T-helper 1 cell treated with Interleukin-12 subunit alpha and Interleukin-12 subunit beta and Interleukin-4 antibody, amounts not matched to agents 30 μg/mL and 1 μg/mL, for 36 hours (primary cell): ENCODE results near the gene LYSET.
"Not testable (repeated sequence)": the region's sequence is repeated elsewhere in the genome, so short reads cannot be mapped to it uniquely, and the experiment has no call there.

Experiments
- H3K27ac Mint-ChIP-seq: one replicate; pipeline ENCODE4 v1.8.0; 2021; ENCODE audit warnings: mild to moderate bottlenecking, mixed read lengths
- H3K27me3 Mint-ChIP-seq: one replicate; pipeline ENCODE4 v1.8.0; 2021; ENCODE audit warnings: low read depth, mixed read lengths
- H3K36me3 Mint-ChIP-seq: one replicate; pipeline ENCODE4 v1.8.0; 2021; ENCODE audit warnings: low read depth, mixed read lengths
- H3K4me1 Mint-ChIP-seq: one replicate; pipeline ENCODE4 v1.8.0; 2021; ENCODE audit warnings: low read depth, mixed read lengths
- H3K4me3 Mint-ChIP-seq: one replicate; pipeline ENCODE4 v1.8.0; 2021; ENCODE audit warnings: mild to moderate bottlenecking, moderate library complexity, mixed read lengths
- H3K9me3 Mint-ChIP-seq: one replicate; pipeline ENCODE4 v1.8.0; 2021; ENCODE audit warnings: mixed read lengths

The LYSET gene

GRCh38 chr14:93230539-93230938 lies 45.4 kb downstream of the LYSET start:
- Mint-ChIP-seq H3K9me3 (no peaks in the 10 kb centered on the region), H3K27me3 (peaks cover 3% of the 10 kb centered on the region), H3K4me1 (peaks cover 6% of the 10 kb centered on the region), H3K4me3 (peak overlapping the region; percentile 63), H3K27ac (no peak overlapping the region), H3K36me3 (peaks cover 17% of the 10 kb centered on the region)

GRCh38 chr14:93231129-93231979 lies 46.2 kb downstream of the LYSET start:
- Mint-ChIP-seq H3K4me1 (peaks cover 6% of the 10 kb centered on the region), H3K36me3 (peaks cover 10% of the 10 kb centered on the region), H3K27me3 (peaks cover 3% of the 10 kb centered on the region), H3K4me3 (peak overlapping the region; percentile 38), H3K27ac (no peak overlapping the region), H3K9me3 (no peaks in the 10 kb centered on the region)

- Mint-ChIP-seq H3K9me3 (no peaks in the 10 kb centered on the region), H3K36me3 (peaks cover 8% of the 10 kb centered on the region), H3K4me1 (peaks cover 6% of the 10 kb centered on the region), H3K27me3 (peaks cover 3% of the 10 kb centered on the region), H3K27ac (no peak overlapping the region), H3K4me3 (no peak overlapping the region)
Measured at GRCh38 chr14:93232159-93232558, 47.0 kb downstream of the LYSET start.

GRCh38 chr14:93233078-93233477 lies 48.0 kb downstream of the LYSET start:
- not testable (repeated sequence) for H3K4me3 Mint-ChIP-seq, H3K27ac Mint-ChIP-seq, H3K27me3 Mint-ChIP-seq, H3K9me3 Mint-ChIP-seq, H3K4me1 Mint-ChIP-seq, H3K36me3 Mint-ChIP-seq

- Mint-ChIP-seq H3K9me3 (no peaks in the 10 kb centered on the region), H3K4me3 (no peak overlapping the region), H3K27ac (no peak overlapping the region), H3K4me1 (peaks cover 7% of the 10 kb centered on the region), H3K36me3 (no peaks in the 10 kb centered on the region), H3K27me3 (peaks cover 3% of the 10 kb centered on the region)
Measured at GRCh38 chr14:93234798-93235197, 49.7 kb downstream of the LYSET start.
